IgD-negative memory B cell (primary cell): ENCODE measurements around the gene ASAP2. TPM values are rescaled to one million over a fixed set of nuclear protein-coding genes. Genes with fewer than 3 reads are reported as not detected.
"Not testable (repeated sequence)": the region's sequence is repeated elsewhere in the genome, so short reads cannot be mapped to it uniquely, and the experiment has no call there.

ENCODE experiments used
- H3K27ac Mint-ChIP-seq, 3 donors: one replicate each; pipeline ENCODE4 v1.8.0; 2020 to 2022; ENCODE audit warnings: mild to moderate bottlenecking in 3 of 3, mixed read lengths in 3 of 3, moderate library complexity in 1 of 3
- H3K27me3 Mint-ChIP-seq: one replicate; pipeline ENCODE4 v1.8.0; 2021; ENCODE audit warnings: mixed read lengths
- H3K36me3 Mint-ChIP-seq: one replicate; pipeline ENCODE4 v1.8.0; 2020; ENCODE audit warnings: mild to moderate bottlenecking, mixed read lengths
- H3K4me1 Mint-ChIP-seq, 3 donors: one replicate each; pipeline ENCODE4 v1.8.0; 2020 to 2022; ENCODE audit warnings: mixed read lengths in 3 of 3, mild to moderate bottlenecking in 1 of 3
- H3K4me3 Mint-ChIP-seq, 4 donors: one replicate each; pipeline ENCODE4 v1.8.0; 2020 to 2022; ENCODE audit warnings: mild to moderate bottlenecking in 4 of 4, mixed read lengths in 4 of 4, moderate library complexity in 3 of 4
- H3K9me3 Mint-ChIP-seq, 3 donors: one replicate each; pipeline ENCODE4 v1.8.0; 2020 to 2021; ENCODE audit warnings: mixed read lengths in 3 of 3, mild to moderate bottlenecking in 1 of 3
- polyA plus RNA-seq: library from polyadenylated mRNA; unstranded; fragments of 300-500 nt; fragmentation: Illumina TruSeq; gene quantifications from one replicate; pipeline ENCODE4 v1.2.3, GENCODE V29; 2021

ASAP2 gene
- polyA plus RNA-seq, 1 donor from 2014 or later: not detected

- H3K27me3 Mint-ChIP-seq: peaks cover 24% of the 10 kb centered on the region
- no peak overlapping the region for H3K4me3 Mint-ChIP-seq
- no peak overlapping the region for H3K27ac Mint-ChIP-seq
- H3K9me3 Mint-ChIP-seq: peaks cover 0 to 2% (median 0%) of the 10 kb centered on the region in 3 donors
- no peaks in the 10 kb centered on the region for H3K36me3 Mint-ChIP-seq
- H3K4me1 Mint-ChIP-seq: peaks cover 0 to 3% (median under 1%) of the 10 kb centered on the region in 3 donors
Observed at GRCh38 chr2:9212661-9213411, 6.2 kb downstream of the ASAP2 start.

GRCh38 chr2:9213477-9214051, 7.0 kb downstream of the ASAP2 start:
- H3K4me3 Mint-ChIP-seq: no peak overlapping the region
- H3K9me3 Mint-ChIP-seq: no peaks in the 10 kb centered on the region
- peaks cover 0 to 3% (median 0%) of the 10 kb centered on the region in 3 donors for H3K4me1 Mint-ChIP-seq
- H3K27me3 Mint-ChIP-seq: peaks cover 20% of the 10 kb centered on the region
- no peaks in the 10 kb centered on the region for H3K36me3 Mint-ChIP-seq
- H3K27ac Mint-ChIP-seq: no peak overlapping the region

- Mint-ChIP-seq H3K4me3 (no peak overlapping the region), H3K4me1 (peaks cover 0 to 3% (median 0%) of the 10 kb centered on the region in 3 donors), H3K9me3 (no peaks in the 10 kb centered on the region), H3K27me3 (peaks cover 14% of the 10 kb centered on the region), H3K27ac (no peak overlapping the region), H3K36me3 (no peaks in the 10 kb centered on the region)
Observed at GRCh38 chr2:9214873-9215272, 8.3 kb downstream of the ASAP2 start.

GRCh38 chr2:9215680-9216079, 9.1 kb downstream of the ASAP2 start:
- Mint-ChIP-seq H3K36me3 (no peaks in the 10 kb centered on the region), H3K27ac (no peak overlapping the region), H3K27me3 (peaks cover 10% of the 10 kb centered on the region)

GRCh38 chr2:9216143-9216542, 9.5 kb downstream of the ASAP2 start:
- not testable (repeated sequence) for H3K4me1 Mint-ChIP-seq, H3K27ac Mint-ChIP-seq, H3K36me3 Mint-ChIP-seq, H3K9me3 Mint-ChIP-seq, H3K4me3 Mint-ChIP-seq
- H3K27me3 Mint-ChIP-seq: peaks cover 12% of the 10 kb centered on the region

More at GRCh38 chr2:9215680-9216079, 9.1 kb downstream of the ASAP2 start:
- Mint-ChIP-seq H3K9me3 (no peaks in the 10 kb centered on the region), H3K4me1 (peaks cover 0 to 1% (median 0%) of the 10 kb centered on the region in 3 donors), H3K4me3 (no peak overlapping the region)

GRCh38 chr2:9217838-9218770, 11.5 kb downstream of the ASAP2 start:
- Mint-ChIP-seq H3K9me3 (no peaks in the 10 kb centered on the region), H3K36me3 (no peaks in the 10 kb centered on the region), H3K27me3 (peaks cover 8% of the 10 kb centered on the region), H3K4me1 (peaks cover 0 to 1% (median 0%) of the 10 kb centered on the region in 3 donors), H3K4me3 (no peak overlapping the region), H3K27ac (no peak overlapping the region)

GRCh38 chr2:9219027-9219445, 12.4 kb downstream of the ASAP2 start:
- peaks cover 6% of the 10 kb centered on the region for H3K27me3 Mint-ChIP-seq
- no peak overlapping the region for H3K27ac Mint-ChIP-seq
- H3K4me3 Mint-ChIP-seq: no peak overlapping the region
- H3K36me3 Mint-ChIP-seq: no peaks in the 10 kb centered on the region
- H3K4me1 Mint-ChIP-seq: peaks cover 0 to 1% (median 0%) of the 10 kb centered on the region in 3 donors
- H3K9me3 Mint-ChIP-seq: no peaks in the 10 kb centered on the region

- no peak overlapping the region for H3K4me3 Mint-ChIP-seq
- peaks cover 0 to 1% (median 0%) of the 10 kb centered on the region in 3 donors for H3K4me1 Mint-ChIP-seq
- no peak overlapping the region for H3K27ac Mint-ChIP-seq
- H3K9me3 Mint-ChIP-seq: no peaks in the 10 kb centered on the region
- H3K36me3 Mint-ChIP-seq: no peaks in the 10 kb centered on the region
- H3K27me3 Mint-ChIP-seq: peaks cover 6% of the 10 kb centered on the region
Observed at GRCh38 chr2:9220201-9220600, 13.6 kb downstream of the ASAP2 start.

GRCh38 chr2:9221223-9221622, 14.6 kb downstream of the ASAP2 start:
- no peak overlapping the region for H3K4me3 Mint-ChIP-seq
- H3K27me3 Mint-ChIP-seq: peaks cover 9% of the 10 kb centered on the region
- no peaks in the 10 kb centered on the region for H3K4me1 Mint-ChIP-seq
- no peaks in the 10 kb centered on the region for H3K9me3 Mint-ChIP-seq
- no peaks in the 10 kb centered on the region for H3K36me3 Mint-ChIP-seq
- H3K27ac Mint-ChIP-seq: no peak overlapping the region

GRCh38 chr2:9222239-9222892, 15.8 kb downstream of the ASAP2 start:
- H3K36me3 Mint-ChIP-seq: no peaks in the 10 kb centered on the region
- no peak overlapping the region for H3K27ac Mint-ChIP-seq
- no peaks in the 10 kb centered on the region for H3K4me1 Mint-ChIP-seq
- no peaks in the 10 kb centered on the region for H3K9me3 Mint-ChIP-seq
- H3K27me3 Mint-ChIP-seq: peaks cover 9% of the 10 kb centered on the region
- no peak overlapping the region for H3K4me3 Mint-ChIP-seq

- Mint-ChIP-seq H3K27ac (no peak overlapping the region), H3K36me3 (no peaks in the 10 kb centered on the region), H3K4me3 (no peak overlapping the region), H3K9me3 (no peaks in the 10 kb centered on the region), H3K4me1 (no peaks in the 10 kb centered on the region), H3K27me3 (peaks cover 11% of the 10 kb centered on the region)
Observed at GRCh38 chr2:9222893-9223287, 16.3 kb downstream of the ASAP2 start.

GRCh38 chr2:9225806-9226205, 19.2 kb downstream of the ASAP2 start:
- Mint-ChIP-seq H3K9me3 (no peaks in the 10 kb centered on the region), H3K27ac (no peak overlapping the region), H3K36me3 (no peaks in the 10 kb centered on the region), H3K27me3 (peaks cover 18% of the 10 kb centered on the region), H3K4me1 (no peaks in the 10 kb centered on the region), H3K4me3 (no peak overlapping the region)

GRCh38 chr2:9226458-9227380, 20.1 kb downstream of the ASAP2 start:
- H3K4me3 Mint-ChIP-seq: no peak overlapping the region
- no peak overlapping the region for H3K27ac Mint-ChIP-seq
- no peaks in the 10 kb centered on the region for H3K4me1 Mint-ChIP-seq
- peaks cover 16% of the 10 kb centered on the region for H3K27me3 Mint-ChIP-seq
- H3K9me3 Mint-ChIP-seq: no peaks in the 10 kb centered on the region
- no peaks in the 10 kb centered on the region for H3K36me3 Mint-ChIP-seq
